Medulla oblongata (tissue), 1 donor: ENCODE results near the gene VSIG10L.

Experiments
- DNase-seq: peaks from one replicate; pipeline ENCODE4 v3.0.0-alpha.2; 2015; ENCODE audit errors: extremely low spot score

VSIG10L gene

GRCh38 chr19:51341976-51342580 lies at the start of gene VSIG10L:
Gene VSIG10L, minus strand, starts transcription at chr19:51342139. Its CDS starts 15 bp downstream, at chr19:51342124.
- DNase-seq = no peak

- DNase-seq = no peak
These were observed 49.2 kb upstream of the VSIG10L start for GRCh38 chr19:51391073-51391611.

DNA sequence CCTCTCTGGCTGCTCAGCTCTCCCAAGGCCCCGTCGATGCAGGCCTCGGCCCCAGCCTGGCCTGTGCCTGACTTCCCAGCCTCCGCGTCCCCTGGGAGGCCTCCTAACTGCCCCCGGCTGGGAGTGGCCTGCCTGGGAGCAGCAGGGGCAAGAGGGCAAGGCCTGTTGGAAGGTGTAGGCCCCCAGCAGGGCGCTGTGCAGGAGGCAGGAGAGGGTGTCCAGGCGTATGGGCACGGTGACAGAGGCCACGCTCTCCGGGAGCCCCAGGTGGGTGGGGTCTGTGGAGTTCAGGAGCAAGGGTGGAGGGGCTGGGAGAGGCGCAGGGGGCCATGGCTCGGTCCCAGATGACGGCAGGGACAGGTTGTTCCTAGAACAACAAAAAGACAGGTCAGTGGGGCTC lies 47.2 kb upstream of the VSIG10L start:
- no peak for DNase-seq

DNA sequence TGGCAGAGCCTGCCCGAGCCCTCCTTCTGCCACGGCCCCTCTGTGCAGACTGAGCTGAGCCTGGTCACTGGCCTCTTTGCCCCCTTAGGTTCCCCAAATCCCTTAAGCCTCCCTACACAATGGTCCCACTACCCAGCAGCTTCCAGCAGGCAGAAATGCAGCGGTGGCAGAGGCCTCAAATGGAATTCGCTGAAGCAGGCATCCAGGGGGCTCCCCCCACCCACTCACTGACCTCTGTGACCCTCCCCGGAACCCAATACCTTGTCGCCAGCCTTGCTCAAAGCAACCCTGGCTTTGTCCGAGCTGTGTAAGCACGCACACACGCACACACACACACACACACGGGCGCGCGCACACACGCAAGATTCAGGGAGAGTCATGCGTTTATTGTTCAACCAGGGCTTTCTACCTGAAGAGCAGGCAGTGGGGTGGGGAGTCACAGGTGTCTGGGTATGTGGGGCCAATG lies 46.0 kb upstream of the VSIG10L start, which contains the start of gene LIM2:
Gene LIM2, minus strand, starts transcription at position 51 of the 466 bp plus-strand sequence. CDS start 531 bp downstream, outside the sequence.
- no peak for DNase-seq

- no peak for DNase-seq
These were observed 45.1 kb upstream of the VSIG10L start for GRCh38 chr19:51386882-51387520.

DNA sequence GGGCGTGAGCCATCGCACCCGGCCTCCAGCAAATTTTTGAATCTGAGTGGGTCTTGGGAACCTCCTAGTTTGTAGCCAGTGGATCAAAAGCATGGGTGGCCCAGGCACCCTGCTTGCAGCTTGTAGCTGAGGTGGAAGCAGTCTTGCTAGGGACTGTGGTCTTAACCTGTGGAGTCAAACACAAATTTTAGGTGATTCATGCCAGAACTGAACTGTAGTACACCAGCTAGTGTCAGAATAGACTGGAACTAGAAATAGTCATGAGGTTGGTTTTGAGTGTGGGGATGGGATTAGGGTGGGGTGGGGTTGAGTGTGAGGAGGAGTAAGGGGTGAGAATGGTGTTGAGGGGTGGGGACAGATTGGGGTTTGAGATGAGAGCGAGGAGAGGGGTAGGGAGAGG lies 40.1 kb upstream of the VSIG10L start:
- DNase-seq = no peak

GRCh38 chr19:51380379-51380778 lies 38.4 kb upstream of the VSIG10L start:
- no peak for DNase-seq

GRCh38 chr19:51377422-51377821 lies 35.5 kb upstream of the VSIG10L start:
- DNase-seq = no peak

DNA sequence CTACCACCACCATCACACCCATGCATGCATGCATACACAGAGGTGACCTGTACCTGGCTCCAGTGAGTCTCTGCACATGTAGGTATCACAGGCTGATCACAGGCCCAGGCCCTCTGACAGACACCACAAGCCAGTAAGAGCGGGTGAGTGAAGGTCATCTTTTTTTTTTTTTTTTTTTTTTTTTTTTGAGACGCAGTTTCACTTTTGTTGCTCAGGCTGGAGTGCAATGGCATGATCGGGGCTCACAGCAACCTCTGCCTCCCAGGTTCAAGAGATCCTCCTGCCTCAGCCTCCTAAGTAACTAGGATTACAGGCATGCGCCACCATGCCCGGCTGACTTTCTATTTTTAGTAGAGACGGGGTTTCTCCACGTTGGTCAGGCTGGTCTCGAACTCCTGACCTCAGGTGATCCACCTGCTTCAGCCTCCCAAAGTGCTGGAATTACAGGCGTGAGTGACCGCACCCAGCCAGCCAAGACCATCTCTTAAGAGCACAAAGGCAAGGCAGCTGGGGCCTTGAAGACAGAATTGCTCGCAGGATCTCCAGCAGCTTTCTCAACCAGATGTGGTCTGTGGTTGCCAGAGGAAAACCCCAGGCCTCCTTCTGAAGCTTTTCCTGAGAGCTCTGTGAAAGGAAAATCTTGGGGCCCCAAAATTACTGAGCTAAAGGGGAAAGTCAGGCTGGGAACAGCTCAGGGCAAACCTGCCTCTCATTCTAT lies 33.7 kb upstream of the VSIG10L start:
- no peak for DNase-seq

- DNase-seq = no peak
These were observed 30.9 kb upstream of the VSIG10L start, which contains the start of gene NKG7 for GRCh38 chr19:51372649-51373504. Gene NKG7, minus strand, starts transcription at chr19:51372654. Its CDS starts 119 bp downstream, at chr19:51372535.

DNA sequence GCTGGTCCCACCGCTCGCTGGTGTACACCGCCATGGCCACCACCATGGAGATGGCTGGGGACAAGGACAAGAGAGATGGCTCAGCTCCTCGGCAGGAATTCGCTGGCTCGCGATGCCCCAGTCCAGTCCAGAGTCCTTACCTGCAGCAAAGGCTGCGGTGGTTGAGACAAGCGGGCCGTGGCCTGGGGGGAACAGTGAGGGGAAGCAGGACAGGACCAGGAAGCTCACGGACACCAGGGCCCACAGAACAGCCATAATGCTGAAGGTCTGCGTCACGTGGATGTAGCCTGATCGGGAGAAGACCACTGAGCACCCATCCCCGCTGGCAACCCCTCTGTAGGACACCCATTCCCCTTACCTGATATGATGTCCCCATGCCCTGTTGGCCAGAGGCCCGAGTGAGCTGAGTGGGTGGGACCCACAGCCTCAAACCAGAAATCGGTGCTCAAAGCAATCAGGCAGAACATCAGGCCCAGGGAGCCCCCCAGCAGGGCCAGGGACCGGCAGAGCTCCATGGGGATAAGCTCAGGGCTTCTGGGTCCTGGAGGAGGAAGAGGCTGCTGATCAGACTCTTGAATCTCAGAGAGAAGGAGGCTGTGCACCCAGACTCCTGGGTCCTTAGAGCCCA lies 30.2 kb upstream of the VSIG10L start:
- DNase-seq = no peak

- DNase-seq = no peak
These were observed 29.3 kb upstream of the VSIG10L start for GRCh38 chr19:51371186-51371690.

DNA sequence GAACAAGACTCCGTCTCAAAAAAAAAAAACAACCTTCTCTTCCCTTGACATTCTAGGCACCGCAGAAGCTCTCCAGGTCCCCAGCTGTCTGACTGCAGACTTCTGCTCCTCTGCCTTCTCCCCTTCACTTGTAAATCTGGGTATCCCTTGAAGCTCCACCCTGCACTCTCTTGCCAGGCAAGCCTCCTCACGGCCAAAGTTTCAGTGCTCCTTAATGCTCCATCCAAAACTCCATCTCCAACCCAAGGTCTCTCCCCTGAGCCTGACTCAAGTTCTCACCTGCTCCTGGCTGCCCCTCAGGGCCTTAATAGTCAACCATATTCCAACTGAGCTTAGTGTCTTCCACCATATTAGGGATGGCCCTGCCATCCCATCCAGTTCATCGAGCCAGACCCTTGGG lies 28.3 kb upstream of the VSIG10L start:
- DNase-seq = no peak

GRCh38 chr19:51368366-51369282 lies 26.7 kb upstream of the VSIG10L start, which contains the start of gene CLDND2:
Gene CLDND2, minus strand, starts transcription at chr19:51369003. Its CDS starts 426 bp downstream, at chr19:51368577.
- DNase-seq = no peak

DNA sequence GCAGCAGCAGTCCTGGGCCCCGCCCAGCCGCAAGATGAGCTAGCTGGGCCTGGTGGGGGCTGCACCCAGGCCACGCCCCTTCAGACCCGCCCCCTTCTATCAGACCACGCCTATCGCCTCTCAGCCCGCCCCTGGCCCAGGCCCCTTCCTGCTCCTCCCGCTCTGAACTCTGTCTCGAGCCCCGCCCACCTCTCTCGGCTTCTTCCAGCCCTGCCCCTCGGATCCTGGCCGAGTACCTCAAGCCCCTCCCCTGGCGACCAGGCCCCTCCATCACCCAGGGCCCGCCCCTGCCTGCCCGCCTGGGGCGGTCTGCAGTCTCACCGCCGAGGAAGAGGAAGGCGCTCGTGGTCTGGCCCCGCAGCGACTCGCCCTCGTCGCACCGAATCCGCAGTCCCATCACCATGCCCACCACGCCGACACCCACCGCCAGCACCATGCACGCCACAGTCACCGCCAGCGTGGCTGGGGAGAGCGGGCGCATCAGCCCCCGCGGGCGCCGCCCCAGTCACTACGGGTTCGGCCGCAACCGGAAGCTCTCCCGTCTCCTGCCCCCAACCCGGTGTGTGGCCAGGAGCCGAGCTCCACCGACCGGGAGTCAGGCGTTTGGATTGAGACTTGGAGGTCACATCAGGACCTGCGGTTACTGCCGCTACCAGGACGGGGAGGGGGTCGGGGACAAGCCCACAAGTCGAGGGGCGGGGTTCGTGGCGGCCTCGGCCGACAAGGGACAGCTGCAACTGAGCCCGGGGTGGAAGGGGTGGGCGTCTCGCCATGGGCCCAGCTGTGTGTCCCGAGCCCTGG lies 25.8 kb upstream of the VSIG10L start:
- DNase-seq = peak; percentile 99

DNA sequence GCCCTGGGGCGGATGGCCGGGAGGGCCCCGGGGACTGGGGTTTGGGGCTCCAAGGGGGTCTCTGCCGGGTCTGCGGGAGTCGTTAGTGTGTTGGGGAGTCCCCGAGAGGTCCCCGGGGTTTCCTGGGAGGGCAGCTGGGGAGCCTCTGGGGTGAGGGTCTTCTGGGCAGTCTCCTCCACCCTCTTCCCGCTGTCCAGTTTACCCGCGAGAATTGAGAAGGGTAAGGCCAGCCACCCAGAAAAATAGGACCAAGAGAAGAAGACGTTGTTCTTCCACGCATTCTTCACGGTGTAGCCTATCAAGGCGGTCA lies 25.3 kb upstream of the VSIG10L start:
- DNase-seq = no peak

GRCh38 chr19:51366389-51367254 lies 24.7 kb upstream of the VSIG10L start:
- DNase-seq = peak; percentile 99

- DNase-seq = peak; percentile 45
These were observed 24.0 kb upstream of the VSIG10L start, which contains the start of gene ETFB for GRCh38 chr19:51365965-51366388. Gene ETFB, minus strand, starts transcription at chr19:51366388. Its CDS starts 62 bp downstream, at chr19:51366326.
